T-cell (primary cell): ENCODE results near the gene SMIM14. TPM values are rescaled to one million over a fixed set of nuclear protein-coding genes. Genes with fewer than 3 reads are reported as not detected.
"Not testable (repeated sequence)": the region's sequence is repeated elsewhere in the genome, so short reads cannot be mapped to it uniquely, and the experiment has no call there.

Experiments
- ATAC-seq, 4 experiments: fragments of 200-7000 bp in 3 of 4; fragments of 150-1000 bp in 1 of 4; cut with Tn5 transposase; replicated peaks in 1 of 4; 1 replicate in 3 of 4; 2 replicates in 1 of 4; pipeline ENCODE4 v1.10.0; 2021; ENCODE audit warnings: moderate library complexity in 3 of 4, mild to moderate bottlenecking in 2 of 4, moderate number of reproducible peaks in 1 of 4
- CTCF ChIA-PET, 2 donors: fragments of 300-600 bp; sonication (Branson Sonifier 250); formaldehyde crosslinking; loops; one replicate each; lab custom pipeline; 2022; ENCODE audit warnings: antibody characterized with exemption in 2 of 2; lab: Charles Lee
- POLR2A ChIA-PET, 2 donors: fragments of 300-600 bp; sonication (Branson Sonifier 250); formaldehyde crosslinking; loops; one replicate each; lab custom pipeline; 2022; ENCODE audit warnings: antibody characterized with exemption in 2 of 2; lab: Charles Lee
- DNase-seq, 35 experiments: peaks; one replicate each; pipeline versions ENCODE4 v3.0.0 to v3.0.0-alpha.2; 2013 to 2023
- H3K27ac ChIP-seq: one replicate; pipeline ENCODE4 v1.5.1; 2013; ENCODE audit warnings: low read length
- H3K27me3 ChIP-seq, 2 experiments: replicated peaks in 1 of 2; 1 replicate in 1 of 2; 2 replicates in 1 of 2; pipeline versions ENCODE4 v1.6.1 to v1.7.0; 2013; ENCODE audit warnings: low read length in 1 of 2, mixed read lengths in 1 of 2; ENCODE audit not compliant: control insufficient read depth in 2 of 2, insufficient read depth in 2 of 2; ENCODE audit errors: extremely low read depth in 1 of 2
- H3K36me3 ChIP-seq, 2 donors: 1 replicate in 1 of 2; 2 replicates in 1 of 2; pipeline versions ENCODE4 v1.6.1 to v1.7.0; 2013; ENCODE audit warnings: low read length in 1 of 2; ENCODE audit not compliant: control insufficient read depth in 2 of 2, insufficient read depth in 1 of 2; ENCODE audit errors: extremely low read depth in 1 of 2
- H3K4me1 ChIP-seq, 2 experiments: 1 replicate in 1 of 2; 2 replicates in 1 of 2; pipeline versions ENCODE4 v1.6.1 to v1.7.0; 2013; ENCODE audit warnings: low read length in 2 of 2, mixed read lengths in 1 of 2; ENCODE audit not compliant: insufficient read depth in 2 of 2, control insufficient read depth in 1 of 2; ENCODE audit errors: extremely low read depth in 1 of 2
- H3K4me3 ChIP-seq, 2 donors: 1 replicate in 1 of 2; 2 replicates in 1 of 2; pipeline versions ENCODE4 v1.5.1 to v1.7.0; 2013; ENCODE audit warnings: mild to moderate bottlenecking in 2 of 2, low read length in 1 of 2, moderate library complexity in 1 of 2; ENCODE audit not compliant: control insufficient read depth in 1 of 2; ENCODE audit errors: extremely low read depth in 1 of 2
- H3K9me3 ChIP-seq: 2 replicates; pipeline ENCODE4 v1.7.0; 2013
- H3K27ac Mint-ChIP-seq, 2 donors: one replicate each; pipeline ENCODE4 v1.8.0; 2020 to 2021; ENCODE audit warnings: mild to moderate bottlenecking in 2 of 2, mixed read lengths in 2 of 2
- H3K27me3 Mint-ChIP-seq, 2 donors: one replicate each; pipeline ENCODE4 v1.8.0; 2021 to 2022; ENCODE audit warnings: mixed read lengths in 2 of 2
- H3K36me3 Mint-ChIP-seq: one replicate; pipeline ENCODE4 v1.8.0; 2021; ENCODE audit warnings: mixed read lengths
- H3K4me1 Mint-ChIP-seq, 3 donors: one replicate each; pipeline ENCODE4 v1.8.0; 2020 to 2022; ENCODE audit warnings: mixed read lengths in 3 of 3, mild to moderate bottlenecking in 1 of 3
- H3K4me3 Mint-ChIP-seq, 3 donors: one replicate each; pipeline ENCODE4 v1.8.0; 2020 to 2022; ENCODE audit warnings: mild to moderate bottlenecking in 3 of 3, mixed read lengths in 3 of 3, moderate library complexity in 3 of 3
- H3K9me3 Mint-ChIP-seq, 3 donors: one replicate each; pipeline ENCODE4 v1.8.0; 2020 to 2022; ENCODE audit warnings: mixed read lengths in 3 of 3
- WGBS: methylation state at CpG from one replicate; pipeline ENCODE4 v1.1.5; 2013; ENCODE audit warnings: missing lambda C conversion rate; ENCODE audit not compliant: insufficient coverage; 5-methylcytosine and 5-hydroxymethylcytosine counted together
- total RNA-seq, 35 experiments: library from RNA in 6 of 35; stranded (reverse) in 6 of 35; fragments of 120-200 nt in 1 of 35; gene quantifications; one replicate each; pipeline versions ENCODE4 v1.2.1 to v1.2.4 and lab custom pipeline; 2013 to 2026

SMIM14 gene
- total RNA-seq, 5 donors from 2014 or later (not counting 1 experiment from before 2014, with no cell fraction given) = 4.8 to 17.2 (median 15.5) TPM

DNA sequence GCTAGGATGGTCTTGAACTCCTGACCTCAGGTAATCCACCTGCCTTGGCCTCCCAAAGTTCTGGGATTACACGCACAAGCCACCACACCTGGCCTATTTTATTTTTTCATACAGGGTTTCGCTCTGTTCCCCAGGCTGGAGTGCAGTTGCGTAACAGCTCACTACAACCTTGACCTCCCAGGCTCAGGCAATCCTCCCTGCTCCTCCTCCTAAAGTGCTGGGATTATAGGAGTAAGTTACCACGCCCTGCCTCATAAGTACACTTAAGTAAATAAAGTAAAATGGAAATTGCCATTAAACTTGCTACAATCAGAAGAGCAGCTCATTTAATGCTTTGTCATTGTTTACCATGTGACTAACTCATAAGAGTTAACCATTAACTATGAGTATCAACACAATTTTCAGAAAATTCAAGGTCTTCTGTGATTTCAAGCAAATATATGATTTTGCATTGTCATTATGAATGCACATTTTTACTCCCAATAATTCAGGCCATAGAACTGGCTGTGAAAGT lies 123.7 kb downstream of the SMIM14 start:
- no peak overlapping the region for H3K27ac Mint-ChIP-seq
- CTCF ChIA-PET = interaction anchor here in 1 of 2 donors (0.6 kb wide), 1 partner anchor 101 kb away, joined by 4 read pairs; no protein-coding TSS in a partner anchor
- POLR2A ChIA-PET = no interaction called here

DNA sequence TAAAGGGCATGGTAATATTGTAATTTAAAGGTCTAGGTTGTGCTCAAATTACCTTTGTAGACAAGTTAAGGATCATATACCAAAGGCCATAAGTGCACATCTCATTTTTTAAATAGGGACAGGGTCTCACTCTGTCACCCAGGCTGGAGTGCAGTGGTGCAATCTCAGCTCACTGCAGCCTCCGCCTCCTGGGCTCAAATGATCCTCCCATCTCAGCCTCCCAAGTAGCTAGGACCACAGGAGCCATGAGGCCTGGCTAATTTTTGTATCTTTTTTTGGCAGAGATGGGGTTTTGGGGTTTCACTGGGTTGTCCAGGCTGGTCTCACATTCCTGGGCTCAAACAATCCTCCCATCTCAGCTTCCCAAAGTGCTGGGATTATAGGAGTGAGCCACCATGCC lies 124.4 kb downstream of the SMIM14 start:
- peaks cover 0 to 21% of the 10 kb centered on the region in 2 donors for H3K36me3 ChIP-seq
- H3K27me3 Mint-ChIP-seq, H3K4me3 ChIP-seq, H3K4me1 Mint-ChIP-seq, H3K4me1 ChIP-seq, DNase-seq, H3K4me3 Mint-ChIP-seq, ATAC-seq, H3K27me3 ChIP-seq, H3K9me3 ChIP-seq, POLR2A ChIA-PET, H3K9me3 Mint-ChIP-seq, H3K27ac ChIP-seq, H3K27ac Mint-ChIP-seq: not testable (repeated sequence)
- CTCF ChIA-PET = interaction anchor here (0.6 to 0.7 kb wide), 2 partner anchors 60 to 102 kb away, joined by 3 to 4 read pairs; no protein-coding TSS in a partner anchor
- WGBS = no CpG with 5 or more reads among the region's 1 CpG
- peaks cover 28% of the 10 kb centered on the region for H3K36me3 Mint-ChIP-seq

More for the DNA sequence above, 123.7 kb downstream of the SMIM14 start:
- Histone ChIP-seq H3K9me3 (no peaks in the 10 kb centered on the region), H3K27ac (no peak overlapping the region), H3K27me3 (no peaks in the 10 kb centered on the region), H3K36me3 (peaks cover 0 to 14% of the 10 kb centered on the region in 2 donors), H3K4me3 (no peak overlapping the region), H3K4me1 (no peaks in the 10 kb centered on the region)
- Mint-ChIP-seq H3K4me3 (no peak overlapping the region), H3K4me1 (no peaks in the 10 kb centered on the region), H3K36me3 (peaks cover 22% of the 10 kb centered on the region), H3K27me3 (no peaks in the 10 kb centered on the region), H3K9me3 (no peaks in the 10 kb centered on the region)
- WGBS = 100% methylated on average over 1 of the region's 4 CpGs
- DNase-seq (no peak), ATAC-seq (no peak)

DNA sequence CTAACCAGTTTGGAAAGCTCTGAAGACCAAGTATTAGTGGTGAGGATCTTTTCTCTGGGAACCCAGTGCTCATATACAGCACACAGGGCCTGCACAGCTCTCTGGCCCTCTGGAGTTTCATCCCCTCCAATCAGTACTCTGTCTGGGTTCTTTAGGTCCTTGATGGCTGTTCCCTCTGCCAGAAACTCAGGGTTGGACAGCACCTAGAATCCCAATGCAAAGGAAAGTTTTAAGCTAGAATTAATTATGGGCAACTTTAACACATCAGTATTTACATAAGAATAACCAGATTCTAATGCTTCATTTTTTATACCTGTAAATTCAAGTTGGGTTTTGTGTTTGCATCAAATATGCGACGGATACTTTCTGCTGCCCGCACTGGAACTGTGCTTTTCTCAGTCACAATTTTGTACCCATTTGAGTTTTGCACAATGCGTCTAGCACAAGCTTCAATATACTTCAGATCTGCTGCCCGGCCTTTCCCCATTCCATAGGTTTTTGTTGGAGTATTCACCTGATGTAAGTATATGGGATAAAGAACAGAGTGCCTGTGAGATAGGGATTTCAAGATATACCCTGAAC lies 128.2 kb downstream of the SMIM14 start:
- no peaks in the 10 kb centered on the region for H3K9me3 Mint-ChIP-seq
- no peak overlapping the region for H3K27ac Mint-ChIP-seq
- Histone ChIP-seq H3K36me3 (peaks cover 0 to 42% of the 10 kb centered on the region in 2 donors), H3K9me3 (no peaks in the 10 kb centered on the region), H3K27me3 (no peaks in the 10 kb centered on the region), H3K4me3 (no peak overlapping the region), H3K27ac (no peak overlapping the region), H3K4me1 (no peaks in the 10 kb centered on the region)
- H3K4me1 Mint-ChIP-seq = no peaks in the 10 kb centered on the region
- ChIA-PET CTCF (no interaction called here), POLR2A (interaction anchor here in 1 of 2 donors (0.5 kb wide), 1 partner anchor 37 kb away, joined by 7 read pairs; no protein-coding TSS in a partner anchor)
- peaks cover 40% of the 10 kb centered on the region for H3K36me3 Mint-ChIP-seq
- DNase-seq (no peak), ATAC-seq (no peak)
- no CpG with 5 or more reads among the region's 5 CpGs for WGBS
- H3K27me3 Mint-ChIP-seq = no peaks in the 10 kb centered on the region
- H3K4me3 Mint-ChIP-seq = no peak overlapping the region

DNA sequence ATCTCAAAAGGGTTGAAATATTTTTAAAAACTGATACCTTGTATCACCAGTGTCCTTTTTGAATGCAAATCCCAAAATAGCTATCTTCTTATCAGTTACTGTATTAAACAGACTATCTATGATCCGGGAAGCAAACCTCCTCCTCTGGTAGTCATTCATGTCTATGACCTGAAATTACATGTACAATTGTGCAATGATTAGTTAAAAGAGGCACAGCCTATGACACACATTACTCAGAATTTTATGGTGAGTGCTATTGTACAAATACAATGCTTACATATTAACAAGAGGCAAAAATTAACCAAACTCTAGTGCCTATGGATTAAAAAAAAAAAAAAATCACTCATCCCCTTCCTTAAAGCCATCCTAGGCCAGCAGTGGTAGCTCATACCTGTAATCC lies 133.1 kb downstream of the SMIM14 start:
- H3K4me1 Mint-ChIP-seq = no peaks in the 10 kb centered on the region
- Histone ChIP-seq H3K4me1 (no peaks in the 10 kb centered on the region), H3K27ac (no peak overlapping the region), H3K4me3 (no peak overlapping the region), H3K36me3 (peaks cover 4 to 62% of the 10 kb centered on the region in 2 donors), H3K27me3 (no peaks in the 10 kb centered on the region), H3K9me3 (no peaks in the 10 kb centered on the region)
- ATAC-seq (no peak), DNase-seq (no peak)
- H3K9me3 Mint-ChIP-seq = no peaks in the 10 kb centered on the region
- peaks cover 55% of the 10 kb centered on the region for H3K36me3 Mint-ChIP-seq
- WGBS = no CpG with 5 or more reads among the region's 1 CpG
- H3K27me3 Mint-ChIP-seq = no peaks in the 10 kb centered on the region
- CTCF ChIA-PET = interaction anchor here in 1 of 2 donors (0.6 kb wide), 1 partner anchor 442 kb away, joined by 10 read pairs; no protein-coding TSS in a partner anchor
- POLR2A ChIA-PET = interaction anchor here in 1 of 2 donors (0.7 kb wide), 1 partner anchor 22 kb away, joined by 5 read pairs; no protein-coding TSS in a partner anchor
- no peak overlapping the region for H3K4me3 Mint-ChIP-seq
- no peak overlapping the region for H3K27ac Mint-ChIP-seq

DNA sequence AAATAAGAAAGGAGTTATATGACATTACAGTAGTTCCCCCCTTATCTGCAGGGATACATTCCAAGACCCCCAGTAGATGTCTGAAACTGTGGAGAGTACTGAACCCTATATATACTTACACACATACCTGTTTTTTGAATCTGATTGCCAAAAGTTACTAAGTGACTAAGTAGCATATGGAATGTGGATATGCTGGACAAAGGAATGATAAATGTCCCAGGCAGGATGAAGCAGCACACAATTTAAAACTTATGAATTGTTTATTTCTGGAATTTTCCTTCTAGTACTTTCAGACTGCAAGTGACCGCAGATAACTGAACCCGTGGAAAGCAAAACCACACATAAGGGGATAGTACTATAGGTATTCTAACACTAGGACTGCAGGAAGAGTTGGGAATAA lies 134.1 kb downstream of the SMIM14 start:
- H3K27ac Mint-ChIP-seq = no peak overlapping the region
- H3K27ac ChIP-seq = no peak overlapping the region
- no peaks in the 10 kb centered on the region for H3K4me1 ChIP-seq
- no peaks in the 10 kb centered on the region for H3K9me3 ChIP-seq
- WGBS = no CpG with 5 or more reads among the region's 2 CpGs
- H3K4me3 ChIP-seq = no peak overlapping the region
- no peaks in the 10 kb centered on the region for H3K4me1 Mint-ChIP-seq
- ChIA-PET CTCF (no interaction called here), POLR2A (no interaction called here)
- H3K27me3 ChIP-seq = no peaks in the 10 kb centered on the region
- H3K36me3 ChIP-seq = peaks cover 4 to 58% of the 10 kb centered on the region in 2 donors
- ATAC-seq (no peak), DNase-seq (no peak)
- H3K9me3 Mint-ChIP-seq = no peaks in the 10 kb centered on the region
- no peaks in the 10 kb centered on the region for H3K27me3 Mint-ChIP-seq
- H3K36me3 Mint-ChIP-seq = peaks cover 49% of the 10 kb centered on the region
- no peak overlapping the region for H3K4me3 Mint-ChIP-seq

DNA sequence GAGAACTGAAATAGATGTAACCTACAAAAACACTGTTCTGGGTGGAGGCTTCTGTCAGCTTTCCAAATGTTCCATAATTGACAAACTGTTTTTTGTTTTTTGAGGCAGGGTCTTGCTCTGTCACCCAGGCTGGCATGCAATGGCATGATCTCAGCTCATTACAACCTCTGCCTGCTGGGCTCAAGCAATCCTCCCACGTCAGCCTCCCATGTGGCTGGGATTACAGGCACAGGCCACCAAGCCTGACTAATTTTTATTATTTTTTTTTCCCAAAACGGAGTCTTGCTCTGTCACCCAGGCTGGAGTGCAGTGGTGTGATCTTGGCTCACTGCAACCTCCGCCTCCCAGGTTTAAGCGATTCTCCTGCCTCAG lies 136.0 kb downstream of the SMIM14 start:
- peaks cover 4 to 46% of the 10 kb centered on the region in 2 donors for H3K36me3 ChIP-seq
- H3K27me3 ChIP-seq, CTCF ChIA-PET, H3K9me3 Mint-ChIP-seq, DNase-seq, H3K4me1 Mint-ChIP-seq, H3K9me3 ChIP-seq, H3K27ac Mint-ChIP-seq, H3K27me3 Mint-ChIP-seq, H3K4me3 ChIP-seq, H3K4me3 Mint-ChIP-seq, H3K27ac ChIP-seq, H3K4me1 ChIP-seq, ATAC-seq: not testable (repeated sequence)
- POLR2A ChIA-PET = interaction anchor here in 1 of 2 donors (0.7 kb wide), 1 partner anchor 10 kb away, joined by 3 read pairs; no protein-coding TSS in a partner anchor
- WGBS = 100% methylated on average over 2 of the region's 4 CpGs
- peaks cover 46% of the 10 kb centered on the region for H3K36me3 Mint-ChIP-seq
